ENCODE data around the gene HTT. TPM values are rescaled to one million over a fixed set of nuclear protein-coding genes. Genes with fewer than 3 reads are reported as not detected.

HTT gene
- total and polyA plus RNA-seq, 9 of the 15 experiments (the other 6 are each of a cell fraction or from before 2014, with no cell fraction given): 0.66 to 31.6 (median 14.7) TPM

DNA sequence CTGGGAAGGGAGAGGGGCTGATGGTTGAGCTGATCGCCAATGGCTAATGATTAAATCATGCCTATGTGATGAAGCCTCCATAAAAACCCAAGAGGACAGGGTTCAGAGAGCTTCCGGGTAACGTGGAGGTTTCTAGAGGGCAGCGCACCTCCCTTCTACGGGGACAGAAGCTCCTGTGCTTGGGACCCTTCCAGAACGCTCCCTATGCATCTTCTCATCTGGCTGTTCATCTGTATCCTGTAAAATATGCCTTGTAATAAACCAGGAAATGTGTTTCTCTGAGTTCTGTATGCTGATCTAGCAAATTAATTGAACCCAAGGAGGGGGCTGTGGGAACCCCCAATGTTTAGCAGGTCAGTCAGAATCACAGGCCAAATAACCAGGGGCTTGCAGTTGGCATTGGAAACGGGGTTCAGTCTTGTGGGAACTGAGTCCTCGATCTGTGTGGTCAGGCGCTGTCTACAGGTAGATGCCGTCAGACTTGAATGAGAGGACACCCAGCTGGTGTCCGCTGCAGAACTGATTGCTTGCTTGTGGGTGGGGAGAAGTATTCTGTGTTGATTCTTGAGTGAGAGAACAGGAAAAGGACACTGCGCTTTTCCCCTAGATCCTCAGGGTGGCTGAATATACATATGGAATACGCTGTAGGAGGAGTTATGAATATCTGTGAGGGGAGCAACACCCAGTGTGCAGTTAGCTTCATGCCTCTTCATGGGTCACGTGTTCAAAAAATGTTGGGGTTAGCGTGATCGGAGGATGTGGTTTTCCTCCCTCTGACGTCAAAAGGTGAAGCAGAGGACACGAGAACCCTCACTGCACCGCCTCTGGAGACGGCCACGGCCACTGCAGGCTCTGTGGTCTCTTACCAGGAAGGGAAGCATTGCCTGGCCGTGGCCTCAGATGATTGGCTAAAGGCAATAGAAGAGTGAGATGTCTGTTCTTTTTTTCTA is 29.3 kb upstream of the HTT start (continued):
- TF ChIP-seq GABPA (tag; conservative IDR thresholded peaks at IDR 0.05; ENCODE audit: low read depth): 0 out of 2 replicates have a peak, but pooled peaks have one; percentile 44
- TF ChIP-seq STAT5A (IDR thresholded peaks at IDR 0.05; ENCODE audit: borderline replicate concordance, low read length): no peak
- TF ChIP-seq USF1 (CRISPR knock-in tag; IDR thresholded peaks at IDR 0.05): peak; percentile 87
- TF ChIP-seq CBX3 (IDR thresholded peaks at IDR 0.05; ENCODE audit: borderline replicate concordance in 1 of 2, low read length in 2 of 2): peak in 1 of 2 experiments; percentile 27; a peak in 1 of 3 replicates
- TF ChIP-seq MAZ (CRISPR knock-in tag; conservative IDR thresholded peaks at IDR 0.05 in 1 of 2, IDR thresholded peaks at IDR 0.05 in 1 of 2): 0 out of 4 replicates have a peak, but pooled peaks of 1 of the 2 experiments have one; percentile 26
- TF ChIP-seq ETV1 (tag; conservative IDR thresholded peaks at IDR 0.05; ENCODE audit: low read depth): peak; percentile 88
- peak; percentile 63; the same call in 1 of the 2 replicates for TF ChIP-seq ATF7 (IDR thresholded peaks at IDR 0.05)
- TF ChIP-seq, protein P1, sequence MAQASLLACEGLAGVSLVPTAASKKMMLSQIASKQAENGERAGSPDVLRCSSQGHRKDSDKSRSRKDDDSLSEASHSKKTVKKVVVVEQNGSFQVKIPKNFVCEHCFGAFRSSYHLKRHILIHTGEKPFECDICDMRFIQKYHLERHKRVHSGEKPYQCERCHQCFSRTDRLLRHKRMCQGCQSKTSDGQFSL (CRISPR knock-in tag; IDR thresholded peaks at IDR 0.05): no peak
- TF ChIP-seq, protein P1 (tag; IDR thresholded peaks at IDR 0.05): no peak
- TF ChIP-seq ZNF76 (CRISPR knock-in tag; IDR thresholded peaks at IDR 0.05; ENCODE audit: borderline replicate concordance): no peak
- 0 out of 2 replicates have a peak, but pooled peaks have one; percentile 26 for TF ChIP-seq ELF1 (tag; IDR thresholded peaks at IDR 0.05)
- peak; percentile 52 for TF ChIP-seq MAX (CRISPR knock-in tag; IDR thresholded peaks at IDR 0.05)
- peak; percentile 94 for TF ChIP-seq ZBTB9 (CRISPR knock-in tag; IDR thresholded peaks at IDR 0.05)
